Mesothelial cell of epicardium (in vitro differentiated cells): Measurements from ENCODE around the gene FBXO46. TPM values are rescaled to one million over a fixed set of nuclear protein-coding genes. Genes with fewer than 3 reads are reported as not detected.
"Not testable (repeated sequence)": the region's sequence is repeated elsewhere in the genome, so short reads cannot be mapped to it uniquely, and the experiment has no call there.

Source experiments
- DNase-seq, 2 experiments: peaks; one replicate each; pipeline ENCODE4 v3.0.0; 2021; ENCODE audit warnings: low spot score in 2 of 2; ENCODE audit not compliant: unreplicated experiment in 2 of 2
- H3K27ac Mint-ChIP-seq: 2 replicates; pipeline ENCODE4 v1.8.0; 2021; ENCODE audit warnings: mixed read lengths
- H3K27me3 Mint-ChIP-seq: 2 replicates; pipeline ENCODE4 v1.8.0; 2021; ENCODE audit warnings: low read depth, mixed read lengths
- H3K36me3 Mint-ChIP-seq: 2 replicates; pipeline ENCODE4 v1.8.0; 2021; ENCODE audit warnings: mixed read lengths
- H3K4me1 Mint-ChIP-seq: 2 replicates; pipeline ENCODE4 v1.8.0; 2021; ENCODE audit warnings: mixed read lengths
- H3K4me3 Mint-ChIP-seq: 2 replicates; pipeline ENCODE4 v1.8.0; 2021; ENCODE audit warnings: mild to moderate bottlenecking, moderate library complexity, mixed read lengths
- H3K9me3 Mint-ChIP-seq: 2 replicates; pipeline ENCODE4 v1.8.0; 2021; ENCODE audit warnings: mixed read lengths
- CTCF ChIP-seq: fragments of 200-600 bp; sonication (generic); IDR thresholded peaks from one replicate; pipeline ENCODE4 v1.5.0; 2021; ENCODE audit warnings: antibody characterized with exemption; ENCODE audit not compliant: unreplicated experiment
- total RNA-seq: library from RNA; stranded (reverse); gene quantifications from 3 replicates; pipeline ENCODE4 v1.2.1, GENCODE V29; 2021

Gene FBXO46
- total RNA-seq, 1 donor from 2014 or later = 36.6 TPM

GRCh38 chr19:45691516-45692186 lies 39.0 kb downstream of the FBXO46 start, which contains the start of gene SNRPD2:
TSS of gene SNRPD2 (minus strand) at chr19:45691953. CDS start at chr19:45691888, 65 bp downstream.
- no peaks in the 10 kb centered on the region for H3K27me3 Mint-ChIP-seq
- H3K4me1 Mint-ChIP-seq = peaks cover 11% of the 10 kb centered on the region
- DNase-seq = peak; percentile 90 to 96
- peak within 1 kb of the TSS; percentile 92 for H3K4me3 Mint-ChIP-seq
- no peaks in the 10 kb centered on the region for H3K9me3 Mint-ChIP-seq
- TF ChIP-seq CTCF = no peak
- peaks cover 18% of the 10 kb centered on the region for H3K36me3 Mint-ChIP-seq
- peak within 1 kb of the TSS; percentile 99 for H3K27ac Mint-ChIP-seq

- peaks cover 8% of the 10 kb centered on the region for H3K4me1 Mint-ChIP-seq
- no peak overlapping the region for H3K4me3 Mint-ChIP-seq
- H3K27ac Mint-ChIP-seq = no peak overlapping the region
- DNase-seq = no peak
- no peak for TF ChIP-seq CTCF
- H3K27me3 Mint-ChIP-seq = no peaks in the 10 kb centered on the region
- peaks cover 30% of the 10 kb centered on the region for H3K36me3 Mint-ChIP-seq
- H3K9me3 Mint-ChIP-seq = no peaks in the 10 kb centered on the region
These were observed 43.1 kb downstream of the FBXO46 start for GRCh38 chr19:45687599-45687998.

- DNase-seq, H3K27me3 Mint-ChIP-seq, H3K9me3 Mint-ChIP-seq, H3K27ac Mint-ChIP-seq, H3K4me3 Mint-ChIP-seq, H3K4me1 Mint-ChIP-seq: not testable (repeated sequence)
- peaks cover 30% of the 10 kb centered on the region for H3K36me3 Mint-ChIP-seq
These were observed 45.7 kb downstream of the FBXO46 start for GRCh38 chr19:45685045-45685444.

- peak overlapping the region; percentile 51 for H3K27ac Mint-ChIP-seq
- no peak for DNase-seq
- TF ChIP-seq CTCF = no peak
- H3K4me1 Mint-ChIP-seq = peaks cover 10% of the 10 kb centered on the region
- H3K36me3 Mint-ChIP-seq = peaks cover 20% of the 10 kb centered on the region
- H3K27me3 Mint-ChIP-seq = no peaks in the 10 kb centered on the region
- H3K4me3 Mint-ChIP-seq = no peak overlapping the region
- no peaks in the 10 kb centered on the region for H3K9me3 Mint-ChIP-seq
These were observed 47.8 kb downstream of the FBXO46 start for GRCh38 chr19:45682908-45683307.

GRCh38 chr19:45682117-45682516 lies 48.6 kb downstream of the FBXO46 start:
- Mint-ChIP-seq H3K27me3 (peaks cover 2% of the 10 kb centered on the region), H3K9me3 (no peaks in the 10 kb centered on the region), H3K36me3 (peaks cover 18% of the 10 kb centered on the region), H3K4me3 (peak overlapping the region; percentile 72), H3K4me1 (peaks cover 15% of the 10 kb centered on the region), H3K27ac (peak overlapping the region; percentile 96)
- no peak for DNase-seq
- no peak for TF ChIP-seq CTCF

- Mint-ChIP-seq H3K27me3 (peaks cover 3% of the 10 kb centered on the region), H3K4me1 (peaks cover 17% of the 10 kb centered on the region), H3K4me3 (peak overlapping the region; percentile 72), H3K9me3 (no peaks in the 10 kb centered on the region), H3K27ac (peak overlapping the region; percentile 96), H3K36me3 (peaks cover 14% of the 10 kb centered on the region)
- peak; percentile 64 to 92 for DNase-seq
- TF ChIP-seq CTCF = peak; percentile 99
These were observed 49.2 kb downstream of the FBXO46 start for GRCh38 chr19:45681391-45682015.
